DMS153 treated with DMSO at 0.1 percent for 48 hours (cell line): ENCODE data around the gene UBR4.
A peak's percentile ranks its signal among the peaks of the same experiment; 100 is the strongest.

Experiments used
- DNase-seq: peaks from one replicate; lab custom pipeline; 2025; ENCODE audit not compliant: unreplicated experiment; lab: John Stamatoyannopoulos, UW

Gene UBR4

GRCh38 chr1:19096990-19097389 lies 113.1 kb downstream of the UBR4 start:
- DNase-seq, result no peak

- peak; percentile 20 for DNase-seq
Observed at GRCh38 chr1:19096036-19096833, 113.8 kb downstream of the UBR4 start.

- no peak for DNase-seq
Observed at GRCh38 chr1:19091196-19091953, 118.7 kb downstream of the UBR4 start.

- DNase-seq, result no peak
Observed at GRCh38 chr1:19089524-19089923, 120.5 kb downstream of the UBR4 start.

GRCh38 chr1:19088717-19089442 lies 121.2 kb downstream of the UBR4 start:
- DNase-seq, result no peak

- no peak for DNase-seq
Observed at GRCh38 chr1:19087737-19088594, 122.1 kb downstream of the UBR4 start.

GRCh38 chr1:19087017-19087736 lies 122.9 kb downstream of the UBR4 start:
- DNase-seq, result no peak

- no peak for DNase-seq
Observed at GRCh38 chr1:19086176-19086875, 123.7 kb downstream of the UBR4 start.

GRCh38 chr1:19084206-19084738 lies 125.8 kb downstream of the UBR4 start:
- DNase-seq, result no peak

GRCh38 chr1:19083081-19083480 lies 127.0 kb downstream of the UBR4 start:
- no peak for DNase-seq

- no peak for DNase-seq
Observed at GRCh38 chr1:19081218-19081893, 128.7 kb downstream of the UBR4 start.

- DNase-seq, result no peak
Observed at GRCh38 chr1:19080721-19081120, 129.3 kb downstream of the UBR4 start.

- DNase-seq, result no peak
Observed at GRCh38 chr1:19079541-19080472, 130.3 kb downstream of the UBR4 start.

- no peak for DNase-seq
Observed at GRCh38 chr1:19078536-19078935, 131.5 kb downstream of the UBR4 start.

GRCh38 chr1:19076841-19077616 lies 133.0 kb downstream of the UBR4 start:
- no peak for DNase-seq

- DNase-seq, result no peak
Observed at GRCh38 chr1:19074902-19075721, 135.0 kb downstream of the UBR4 start.
